Liver (tissue), 3 donors: Measurements from ENCODE around the gene TOP1.

Experiments used
- CTCF ChIP-seq: fragments of 150-350 bp; IDR thresholded peaks from 2 replicates; pipeline ENCODE4 v1.5.1; 2017; ENCODE audit warnings: improper control_type of control experiment, low read depth, low read length; ENCODE audit not compliant: missing input control
- EGR1 ChIP-seq, 2 donors: IDR thresholded peaks; 2 replicates each; pipeline ENCODE4 v1.6.1; 2016 to 2018; ENCODE audit warnings: antibody characterized with exemption in 2 of 2, low read depth in 2 of 2
- FOXA1 ChIP-seq: IDR thresholded peaks from 2 replicates; pipeline ENCODE4 v1.6.1; 2016; ENCODE audit warnings: antibody characterized with exemption
- GABPA ChIP-seq, 2 donors: IDR thresholded peaks in 1 of 2; conservative IDR thresholded peaks in 1 of 2; 2 replicates each; pipeline ENCODE4 v1.6.1; 2016; ENCODE audit warnings: antibody characterized with exemption in 2 of 2, mild to moderate bottlenecking in 1 of 2, moderate library complexity in 1 of 2
- JUND ChIP-seq, 2 donors: IDR thresholded peaks; 2 replicates each; pipeline ENCODE4 v1.6.1; 2016; ENCODE audit warnings: antibody characterized with exemption in 2 of 2
- MAX ChIP-seq: IDR thresholded peaks from 2 replicates; pipeline ENCODE4 v1.6.1; 2016; ENCODE audit warnings: antibody characterized with exemption
- NR2F2 ChIP-seq: IDR thresholded peaks from 2 replicates; pipeline ENCODE4 v1.6.1; 2016; ENCODE audit warnings: antibody characterized with exemption
- SP1 ChIP-seq: IDR thresholded peaks from 2 replicates; pipeline ENCODE4 v1.6.1; 2018; ENCODE audit warnings: antibody characterized with exemption, mild to moderate bottlenecking
- TAF1 ChIP-seq: conservative IDR thresholded peaks from 2 replicates; pipeline ENCODE4 v1.6.1; 2016; ENCODE audit warnings: antibody characterized with exemption, mild to moderate bottlenecking
- YY1 ChIP-seq: IDR thresholded peaks from 2 replicates; pipeline ENCODE4 v1.6.1; 2016; ENCODE audit warnings: antibody characterized with exemption, mild to moderate bottlenecking
- ZBTB33 ChIP-seq: IDR thresholded peaks from 2 replicates; pipeline ENCODE4 v1.6.1; 2016; ENCODE audit warnings: antibody characterized with exemption
- TF ChIP-seq, protein P1 (sequence below): IDR thresholded peaks from 2 replicates; pipeline ENCODE4 v1.6.1; 2016; ENCODE audit warnings: antibody characterized with exemption, mild to moderate bottlenecking
- donor health status: healthy.
- donor health status: healthy.

- no peak for TF ChIP-seq NR2F2
- TF ChIP-seq CTCF: no peak
- TF ChIP-seq MAX: no peak
- no peak for TF ChIP-seq SP1
- no peak for TF ChIP-seq TAF1
- no peak for TF ChIP-seq JUND (IDR thresholded peaks at IDR 0.05)
- no peak for TF ChIP-seq YY1
- TF ChIP-seq GABPA (IDR thresholded peaks at IDR 0.05 in 1 of 2, conservative IDR thresholded peaks at IDR 0.05 in 1 of 2): no peak
- TF ChIP-seq, protein P1, sequence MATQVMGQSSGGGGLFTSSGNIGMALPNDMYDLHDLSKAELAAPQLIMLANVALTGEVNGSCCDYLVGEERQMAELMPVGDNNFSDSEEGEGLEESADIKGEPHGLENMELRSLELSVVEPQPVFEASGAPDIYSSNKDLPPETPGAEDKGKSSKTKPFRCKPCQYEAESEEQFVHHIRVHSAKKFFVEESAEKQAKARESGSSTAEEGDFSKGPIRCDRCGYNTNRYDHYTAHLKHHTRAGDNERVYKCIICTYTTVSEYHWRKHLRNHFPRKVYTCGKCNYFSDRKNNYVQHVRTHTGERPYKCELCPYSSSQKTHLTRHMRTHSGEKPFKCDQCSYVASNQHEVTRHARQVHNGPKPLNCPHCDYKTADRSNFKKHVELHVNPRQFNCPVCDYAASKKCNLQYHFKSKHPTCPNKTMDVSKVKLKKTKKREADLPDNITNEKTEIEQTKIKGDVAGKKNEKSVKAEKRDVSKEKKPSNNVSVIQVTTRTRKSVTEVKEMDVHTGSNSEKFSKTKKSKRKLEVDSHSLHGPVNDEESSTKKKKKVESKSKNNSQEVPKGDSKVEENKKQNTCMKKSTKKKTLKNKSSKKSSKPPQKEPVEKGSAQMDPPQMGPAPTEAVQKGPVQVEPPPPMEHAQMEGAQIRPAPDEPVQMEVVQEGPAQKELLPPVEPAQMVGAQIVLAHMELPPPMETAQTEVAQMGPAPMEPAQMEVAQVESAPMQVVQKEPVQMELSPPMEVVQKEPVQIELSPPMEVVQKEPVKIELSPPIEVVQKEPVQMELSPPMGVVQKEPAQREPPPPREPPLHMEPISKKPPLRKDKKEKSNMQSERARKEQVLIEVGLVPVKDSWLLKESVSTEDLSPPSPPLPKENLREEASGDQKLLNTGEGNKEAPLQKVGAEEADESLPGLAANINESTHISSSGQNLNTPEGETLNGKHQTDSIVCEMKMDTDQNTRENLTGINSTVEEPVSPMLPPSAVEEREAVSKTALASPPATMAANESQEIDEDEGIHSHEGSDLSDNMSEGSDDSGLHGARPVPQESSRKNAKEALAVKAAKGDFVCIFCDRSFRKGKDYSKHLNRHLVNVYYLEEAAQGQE: no peak
- no peak for TF ChIP-seq EGR1 (IDR thresholded peaks at IDR 0.05; ENCODE audit: low read depth in 2 of 2)
- no peak for TF ChIP-seq FOXA1
- TF ChIP-seq ZBTB33: no peak
These were observed 105.2 kb downstream of the TOP1 start for GRCh38 chr20:41133709-41134361.
